SK-N-SH treated with all-trans-retinoic acid at 6 μM for 48 hours (cell line): ENCODE measurements around the gene DPP6.

Source experiments
- CREB5 ChIP-seq: fragments of 250-450 bp; sonication (Bioruptor Pico); IDR thresholded peaks from 2 replicates; pipeline ENCODE4 v1.5.1; 2020; ENCODE audit warnings: low read depth, mild to moderate bottlenecking, moderate library complexity
- CSDC2 ChIP-seq: fragments of 250-450 bp; sonication (Bioruptor Pico); IDR thresholded peaks from 2 replicates; pipeline ENCODE4 v1.5.0; 2020; ENCODE audit warnings: mild to moderate bottlenecking, moderate library complexity
- RARB ChIP-seq: fragments of 250-450 bp; sonication (Bioruptor Pico); IDR thresholded peaks from 2 replicates; pipeline ENCODE4 v1.8.0; 2021; ENCODE audit warnings: mild to moderate bottlenecking, moderate library complexity
- TOX ChIP-seq: fragments of 250-450 bp; sonication (Bioruptor Pico); IDR thresholded peaks from 2 replicates; pipeline ENCODE4 v1.8.0; 2021; ENCODE audit warnings: mild to moderate bottlenecking, moderate library complexity, borderline replicate concordance
- ZFP3 ChIP-seq: fragments of 250-450 bp; sonication (Bioruptor Pico); IDR thresholded peaks from 2 replicates; pipeline ENCODE4 v1.5.0; 2020; ENCODE audit warnings: mild to moderate bottlenecking, moderate library complexity
- ZFP30 ChIP-seq: fragments of 450-650 bp; formaldehyde crosslinking; IDR thresholded peaks from 2 replicates; pipeline ENCODE4 v1.5.0; 2022; ENCODE audit warnings: mild to moderate bottlenecking, moderate library complexity
- TF ChIP-seq, protein P1 (sequence below): fragments of 250-450 bp; sonication (Bioruptor Pico); IDR thresholded peaks from 2 replicates; pipeline ENCODE4 v1.8.0; 2020; ENCODE audit warnings: mild to moderate bottlenecking, moderate library complexity, borderline replicate concordance

DNA sequence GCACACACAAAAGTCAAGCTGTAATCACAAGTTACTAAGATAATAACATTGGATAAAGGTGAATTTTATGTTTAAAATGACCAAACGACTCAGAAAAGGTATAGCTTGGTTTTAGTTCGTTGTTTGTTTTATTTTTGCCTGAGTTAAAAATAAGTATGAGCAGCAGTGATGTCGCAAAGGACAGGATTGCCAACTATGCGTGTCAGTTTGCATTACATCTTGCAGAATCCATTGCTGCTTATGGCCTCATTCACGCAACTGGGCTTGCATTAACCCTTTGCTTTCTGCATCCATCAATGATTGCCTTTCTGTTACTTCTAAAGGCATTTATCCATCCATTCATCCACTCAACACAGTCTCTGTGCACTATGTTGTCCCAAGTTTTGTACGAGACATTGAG is 389.6 kb downstream of the DPP6 start:
- no peak for TF ChIP-seq CSDC2 (CRISPR knock-in tag)
- TF ChIP-seq ZFP30 (CRISPR knock-in tag): no peak
- no peak for TF ChIP-seq ZFP3
- TF ChIP-seq, protein P1, sequence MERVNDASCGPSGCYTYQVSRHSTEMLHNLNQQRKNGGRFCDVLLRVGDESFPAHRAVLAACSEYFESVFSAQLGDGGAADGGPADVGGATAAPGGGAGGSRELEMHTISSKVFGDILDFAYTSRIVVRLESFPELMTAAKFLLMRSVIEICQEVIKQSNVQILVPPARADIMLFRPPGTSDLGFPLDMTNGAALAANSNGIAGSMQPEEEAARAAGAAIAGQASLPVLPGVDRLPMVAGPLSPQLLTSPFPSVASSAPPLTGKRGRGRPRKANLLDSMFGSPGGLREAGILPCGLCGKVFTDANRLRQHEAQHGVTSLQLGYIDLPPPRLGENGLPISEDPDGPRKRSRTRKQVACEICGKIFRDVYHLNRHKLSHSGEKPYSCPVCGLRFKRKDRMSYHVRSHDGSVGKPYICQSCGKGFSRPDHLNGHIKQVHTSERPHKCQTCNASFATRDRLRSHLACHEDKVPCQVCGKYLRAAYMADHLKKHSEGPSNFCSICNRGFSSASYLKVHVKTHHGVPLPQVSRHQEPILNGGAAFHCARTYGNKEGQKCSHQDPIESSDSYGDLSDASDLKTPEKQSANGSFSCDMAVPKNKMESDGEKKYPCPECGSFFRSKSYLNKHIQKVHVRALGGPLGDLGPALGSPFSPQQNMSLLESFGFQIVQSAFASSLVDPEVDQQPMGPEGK: no peak
- no peak for TF ChIP-seq CREB5 (CRISPR knock-in tag)
- TF ChIP-seq RARB (CRISPR knock-in tag): no peak
- TF ChIP-seq TOX (CRISPR knock-in tag): no peak
